ENCODE measurements around the gene FABP7. TPM values are rescaled to one million over a fixed set of nuclear protein-coding genes. Genes with fewer than 3 reads are reported as not detected.

FABP7 gene
- polyA plus RNA-seq, 2 donors: 0.05 TPM; not detected in 1

GRCh38 chr6:122790028-122790422 lies 10.5 kb downstream of the FABP7 start:
- WGBS, 2 donors: 2 to 3% methylated on average over 14 of the region's 14 CpGs
- H3K27me3 ChIP-seq (ENCODE audit: control insufficient read depth in 1 of 2, insufficient read depth in 2 of 2, low read length in 2 of 2): no peaks in the 10 kb centered on the region
- H3K27ac ChIP-seq (ENCODE audit: low read depth in 2 of 2, low read length in 1 of 2): peak overlapping the region; percentile 93
- H3K4me3 ChIP-seq (ENCODE audit: low read depth in 1 of 2, low read length in 2 of 2): peak overlapping the region; percentile 75 to 78
- no peaks in the 10 kb centered on the region for H3K9me3 ChIP-seq (ENCODE audit: control insufficient read depth in 2 of 2, insufficient read depth in 1 of 2, low read depth in 1 of 2, low read length in 1 of 2)
- H3K36me3 ChIP-seq (ENCODE audit: control insufficient read depth in 2 of 2, insufficient read depth in 2 of 2, low read length in 1 of 2): no peaks in the 10 kb centered on the region
- H3K4me1 ChIP-seq (ENCODE audit: control insufficient read depth in 2 of 2, insufficient read depth in 2 of 2, low read length in 1 of 2): peaks cover 0 to 4% of the 10 kb centered on the region in 2 donors

GRCh38 chr6:122790423-122791309 lies 11.2 kb downstream of the FABP7 start:
- H3K27me3 ChIP-seq (ENCODE audit: control insufficient read depth in 1 of 2, insufficient read depth in 2 of 2, low read length in 2 of 2): no peaks in the 10 kb centered on the region
- H3K9me3 ChIP-seq (ENCODE audit: control insufficient read depth in 2 of 2, insufficient read depth in 1 of 2, low read depth in 1 of 2, low read length in 1 of 2): no peaks in the 10 kb centered on the region
- WGBS, 2 donors: 32 to 44% methylated on average over 14 of the region's 14 CpGs
- peaks cover 0 to 4% of the 10 kb centered on the region in 2 donors for H3K4me1 ChIP-seq (ENCODE audit: control insufficient read depth in 2 of 2, insufficient read depth in 2 of 2, low read length in 1 of 2)
- peak overlapping the region; percentile 65 to 93 for H3K27ac ChIP-seq (ENCODE audit: low read depth in 2 of 2, low read length in 1 of 2)
- H3K36me3 ChIP-seq (ENCODE audit: control insufficient read depth in 2 of 2, insufficient read depth in 2 of 2, low read length in 1 of 2): no peaks in the 10 kb centered on the region
- H3K4me3 ChIP-seq (ENCODE audit: low read depth in 1 of 2, low read length in 2 of 2): peak overlapping the region; percentile 75 to 78

GRCh38 chr6:122791310-122791679 lies 11.8 kb downstream of the FABP7 start:
- Histone ChIP-seq H3K4me1 (ENCODE audit: control insufficient read depth in 2 of 2, insufficient read depth in 2 of 2, low read length in 1 of 2) (peaks cover 0 to 4% of the 10 kb centered on the region in 2 donors), H3K4me3 (ENCODE audit: low read depth in 1 of 2, low read length in 2 of 2) (no peak overlapping the region)
- 64 to 82% methylated on average over 2 of the region's 2 CpGs for WGBS, 2 donors

GRCh38 chr6:122792766-122793165 lies 13.2 kb downstream of the FABP7 start:
- peaks cover 0 to 4% of the 10 kb centered on the region in 2 donors for H3K4me1 ChIP-seq (ENCODE audit: control insufficient read depth in 2 of 2, insufficient read depth in 2 of 2, low read length in 1 of 2)
- no peaks in the 10 kb centered on the region for H3K27me3 ChIP-seq (ENCODE audit: control insufficient read depth in 1 of 2, insufficient read depth in 2 of 2, low read length in 2 of 2)
- H3K27ac ChIP-seq (ENCODE audit: low read depth in 2 of 2, low read length in 1 of 2): no peak overlapping the region
- H3K4me3 ChIP-seq (ENCODE audit: low read depth in 1 of 2, low read length in 2 of 2): no peak overlapping the region
- H3K9me3 ChIP-seq (ENCODE audit: control insufficient read depth in 2 of 2, insufficient read depth in 1 of 2, low read depth in 1 of 2, low read length in 1 of 2): no peaks in the 10 kb centered on the region
- WGBS, 2 donors: 83 to 90% methylated on average over 2 of the region's 2 CpGs
- no peaks in the 10 kb centered on the region for H3K36me3 ChIP-seq (ENCODE audit: control insufficient read depth in 2 of 2, insufficient read depth in 2 of 2, low read length in 1 of 2)

More at GRCh38 chr6:122791310-122791679, 11.8 kb downstream of the FABP7 start:
- H3K9me3 ChIP-seq (ENCODE audit: control insufficient read depth in 2 of 2, insufficient read depth in 1 of 2, low read depth in 1 of 2, low read length in 1 of 2): no peaks in the 10 kb centered on the region
- H3K27me3 ChIP-seq (ENCODE audit: control insufficient read depth in 1 of 2, insufficient read depth in 2 of 2, low read length in 2 of 2): no peaks in the 10 kb centered on the region
- no peak overlapping the region for H3K27ac ChIP-seq (ENCODE audit: low read depth in 2 of 2, low read length in 1 of 2)
- H3K36me3 ChIP-seq (ENCODE audit: control insufficient read depth in 2 of 2, insufficient read depth in 2 of 2, low read length in 1 of 2): no peaks in the 10 kb centered on the region

GRCh38 chr6:122797537-122797936 lies 18.0 kb downstream of the FABP7 start:
- peak overlapping the region; percentile 55 to 66 for H3K27ac ChIP-seq (ENCODE audit: low read depth in 2 of 2, low read length in 1 of 2)
- no peak overlapping the region for H3K4me3 ChIP-seq (ENCODE audit: low read depth in 1 of 2, low read length in 2 of 2)
- 90 to 95% methylated on average over 3 of the region's 3 CpGs for WGBS, 2 donors
- no peaks in the 10 kb centered on the region for H3K36me3 ChIP-seq (ENCODE audit: control insufficient read depth in 2 of 2, insufficient read depth in 2 of 2, low read length in 1 of 2)
- H3K4me1 ChIP-seq (ENCODE audit: control insufficient read depth in 2 of 2, insufficient read depth in 2 of 2, low read length in 1 of 2): no peaks in the 10 kb centered on the region
- no peaks in the 10 kb centered on the region for H3K27me3 ChIP-seq (ENCODE audit: control insufficient read depth in 1 of 2, insufficient read depth in 2 of 2, low read length in 2 of 2)
- H3K9me3 ChIP-seq (ENCODE audit: control insufficient read depth in 2 of 2, insufficient read depth in 1 of 2, low read depth in 1 of 2, low read length in 1 of 2): no peaks in the 10 kb centered on the region

- Histone ChIP-seq H3K27me3 (ENCODE audit: control insufficient read depth in 1 of 2, insufficient read depth in 2 of 2, low read length in 2 of 2) (no peaks in the 10 kb centered on the region), H3K36me3 (ENCODE audit: control insufficient read depth in 2 of 2, insufficient read depth in 2 of 2, low read length in 1 of 2) (no peaks in the 10 kb centered on the region), H3K27ac (ENCODE audit: low read depth in 2 of 2, low read length in 1 of 2) (peak overlapping the region; percentile 75 to 89), H3K9me3 (ENCODE audit: control insufficient read depth in 2 of 2, insufficient read depth in 1 of 2, low read depth in 1 of 2, low read length in 1 of 2) (no peaks in the 10 kb centered on the region), H3K4me3 (ENCODE audit: low read depth in 1 of 2, low read length in 2 of 2) (no peak overlapping the region), H3K4me1 (ENCODE audit: control insufficient read depth in 2 of 2, insufficient read depth in 2 of 2, low read length in 1 of 2) (no peaks in the 10 kb centered on the region)
- WGBS, 2 donors: 41% methylated on average over 6 of the region's 6 CpGs
Measured at GRCh38 chr6:122798099-122798641, 18.7 kb downstream of the FABP7 start.

GRCh38 chr6:122799140-122799745 lies 19.7 kb downstream of the FABP7 start:
- Histone ChIP-seq H3K27ac (ENCODE audit: low read depth in 2 of 2, low read length in 1 of 2) (peak overlapping the region; percentile 86 to 89), H3K4me3 (ENCODE audit: low read depth in 1 of 2, low read length in 2 of 2) (no peak overlapping the region), H3K9me3 (ENCODE audit: control insufficient read depth in 2 of 2, insufficient read depth in 1 of 2, low read depth in 1 of 2, low read length in 1 of 2) (no peaks in the 10 kb centered on the region), H3K36me3 (ENCODE audit: control insufficient read depth in 2 of 2, insufficient read depth in 2 of 2, low read length in 1 of 2) (no peaks in the 10 kb centered on the region), H3K27me3 (ENCODE audit: control insufficient read depth in 1 of 2, insufficient read depth in 2 of 2, low read length in 2 of 2) (no peaks in the 10 kb centered on the region), H3K4me1 (ENCODE audit: control insufficient read depth in 2 of 2, insufficient read depth in 2 of 2, low read length in 1 of 2) (no peaks in the 10 kb centered on the region)
- WGBS, 2 donors: 60 to 73% methylated on average over 4 of the region's 4 CpGs

- Histone ChIP-seq H3K36me3 (ENCODE audit: control insufficient read depth in 2 of 2, insufficient read depth in 2 of 2, low read length in 1 of 2) (no peaks in the 10 kb centered on the region), H3K27ac (ENCODE audit: low read depth in 2 of 2, low read length in 1 of 2) (peak overlapping the region; percentile 71 to 73), H3K9me3 (ENCODE audit: control insufficient read depth in 2 of 2, insufficient read depth in 1 of 2, low read depth in 1 of 2, low read length in 1 of 2) (no peaks in the 10 kb centered on the region), H3K4me1 (ENCODE audit: control insufficient read depth in 2 of 2, insufficient read depth in 2 of 2, low read length in 1 of 2) (no peaks in the 10 kb centered on the region), H3K27me3 (ENCODE audit: control insufficient read depth in 1 of 2, insufficient read depth in 2 of 2, low read length in 2 of 2) (no peaks in the 10 kb centered on the region), H3K4me3 (ENCODE audit: low read depth in 1 of 2, low read length in 2 of 2) (no peak overlapping the region)
- 51 to 60% methylated on average over 5 of the region's 5 CpGs for WGBS, 2 donors
Measured at GRCh38 chr6:122799916-122800686, 20.6 kb downstream of the FABP7 start.

- no peaks in the 10 kb centered on the region for H3K36me3 ChIP-seq (ENCODE audit: control insufficient read depth in 2 of 2, insufficient read depth in 2 of 2, low read length in 1 of 2)
- 57 to 70% methylated on average over 3 of the region's 3 CpGs for WGBS, 2 donors
- H3K4me1 ChIP-seq (ENCODE audit: control insufficient read depth in 2 of 2, insufficient read depth in 2 of 2, low read length in 1 of 2): no peaks in the 10 kb centered on the region
- H3K27ac ChIP-seq (ENCODE audit: low read depth in 2 of 2, low read length in 1 of 2): peak overlapping the region; percentile 71 to 73
- H3K9me3 ChIP-seq (ENCODE audit: control insufficient read depth in 2 of 2, insufficient read depth in 1 of 2, low read depth in 1 of 2, low read length in 1 of 2): no peaks in the 10 kb centered on the region
- no peak overlapping the region for H3K4me3 ChIP-seq (ENCODE audit: low read depth in 1 of 2, low read length in 2 of 2)
- H3K27me3 ChIP-seq (ENCODE audit: control insufficient read depth in 1 of 2, insufficient read depth in 2 of 2, low read length in 2 of 2): no peaks in the 10 kb centered on the region
Measured at GRCh38 chr6:122800906-122801305, 21.4 kb downstream of the FABP7 start.

All from esophagus (tissue), 2 donors.